ENCODE results near the gene ZDHHC16. TPM values are rescaled to one million over a fixed set of nuclear protein-coding genes. Genes with fewer than 3 reads are reported as not detected.

Gene ZDHHC16
- total and polyA plus RNA-seq, 10 of the 15 experiments (the other 5 are each of a cell fraction or from before 2014, with no cell fraction given) = 16.8 to 63.1 (median 29.8) TPM

DNA sequence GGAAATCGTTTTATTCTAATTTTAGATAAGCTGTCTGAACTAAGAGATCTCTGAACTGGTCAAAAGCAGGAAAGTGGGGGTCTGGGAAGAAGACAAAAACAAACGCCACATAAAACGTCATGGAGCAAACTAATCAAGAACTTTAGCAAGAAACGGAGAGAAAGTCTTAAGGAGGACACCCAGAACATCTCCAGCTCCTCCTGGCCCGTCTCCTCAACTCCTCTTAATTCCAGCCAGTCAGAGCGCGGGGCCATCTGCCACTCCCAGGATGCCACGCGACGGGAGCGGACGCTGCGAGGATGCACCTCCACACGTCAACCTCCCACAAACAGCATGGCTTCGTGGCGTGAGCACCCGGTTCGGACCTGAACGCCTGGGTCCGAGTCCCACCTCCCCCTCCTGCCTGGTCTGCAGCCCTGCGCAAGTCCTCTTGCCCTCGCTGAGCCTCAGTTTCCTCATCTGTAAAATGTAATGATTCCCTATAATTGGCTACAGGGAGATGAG lies 51.6 kb downstream of the ZDHHC16 start (continued):
- TF ChIP-seq, protein P1, sequence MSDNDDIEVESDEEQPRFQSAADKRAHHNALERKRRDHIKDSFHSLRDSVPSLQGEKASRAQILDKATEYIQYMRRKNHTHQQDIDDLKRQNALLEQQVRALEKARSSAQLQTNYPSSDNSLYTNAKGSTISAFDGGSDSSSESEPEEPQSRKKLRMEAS (IDR thresholded peaks at IDR 0.05; ENCODE audit: low read depth, low read length) = peak; percentile 82; the same call in 1 of the 2 replicates
- TF ChIP-seq E2F4 (IDR thresholded peaks at IDR 0.05; ENCODE audit: low read depth, low read length) (no peak), ZNF687 (IDR thresholded peaks at IDR 0.05) (peak; percentile 78), BHLHE40 (IDR thresholded peaks at IDR 0.05; ENCODE audit: borderline replicate concordance in 1 of 2, low read depth in 2 of 2, low read length in 1 of 2) (peak in 1 of 2 experiments; percentile 26; a peak in 1 of 4 replicates), TAF1 (IDR thresholded peaks at IDR 0.05; ENCODE audit: borderline replicate concordance, low read depth, low read length) (peak; percentile 78; the same call in 1 of the 2 replicates), HCFC1 (IDR thresholded peaks at IDR 0.05; ENCODE audit: low read length) (peak; percentile 10; the same call in 1 of the 2 replicates), SMAD5 (IDR thresholded peaks at IDR 0.05; ENCODE audit: low read depth) (peak; percentile 50; the same call in 1 of the 2 replicates), SMAD1 (IDR thresholded peaks at IDR 0.05; ENCODE audit: low read depth, partially characterized antibody) (peak; percentile 56), TCF12 (IDR thresholded peaks at IDR 0.05; ENCODE audit: low read depth, low read length) (peak; percentile 38; the same call in 1 of the 2 replicates), FOS (IDR thresholded peaks at IDR 0.05; ENCODE audit: borderline replicate concordance, extremely low read depth, insufficient read length) (no peak), NKRF (conservative IDR thresholded peaks at IDR 0.05) (peak; percentile 72), ATF3 (IDR thresholded peaks at IDR 0.05; ENCODE audit: borderline replicate concordance, extremely low read depth, low read depth, low read length) (no peak), MTA2 (IDR thresholded peaks at IDR 0.05; ENCODE audit: low read depth) (peak; percentile 29; the same call in 1 of the 2 replicates), POLR2AphosphoS5 (IDR thresholded peaks at IDR 0.05; ENCODE audit: low read length) (peak; percentile 93), GABPA (IDR thresholded peaks at IDR 0.05; ENCODE audit: low read depth) (no peak), NBN (IDR thresholded peaks at IDR 0.05) (peak; percentile 62; the same call in 1 of the 2 replicates), IKZF1 (conservative IDR thresholded peaks at IDR 0.05) (peak; percentile 48; the same call in 1 of the 2 replicates)
- TF ChIP-seq, protein P2, sequence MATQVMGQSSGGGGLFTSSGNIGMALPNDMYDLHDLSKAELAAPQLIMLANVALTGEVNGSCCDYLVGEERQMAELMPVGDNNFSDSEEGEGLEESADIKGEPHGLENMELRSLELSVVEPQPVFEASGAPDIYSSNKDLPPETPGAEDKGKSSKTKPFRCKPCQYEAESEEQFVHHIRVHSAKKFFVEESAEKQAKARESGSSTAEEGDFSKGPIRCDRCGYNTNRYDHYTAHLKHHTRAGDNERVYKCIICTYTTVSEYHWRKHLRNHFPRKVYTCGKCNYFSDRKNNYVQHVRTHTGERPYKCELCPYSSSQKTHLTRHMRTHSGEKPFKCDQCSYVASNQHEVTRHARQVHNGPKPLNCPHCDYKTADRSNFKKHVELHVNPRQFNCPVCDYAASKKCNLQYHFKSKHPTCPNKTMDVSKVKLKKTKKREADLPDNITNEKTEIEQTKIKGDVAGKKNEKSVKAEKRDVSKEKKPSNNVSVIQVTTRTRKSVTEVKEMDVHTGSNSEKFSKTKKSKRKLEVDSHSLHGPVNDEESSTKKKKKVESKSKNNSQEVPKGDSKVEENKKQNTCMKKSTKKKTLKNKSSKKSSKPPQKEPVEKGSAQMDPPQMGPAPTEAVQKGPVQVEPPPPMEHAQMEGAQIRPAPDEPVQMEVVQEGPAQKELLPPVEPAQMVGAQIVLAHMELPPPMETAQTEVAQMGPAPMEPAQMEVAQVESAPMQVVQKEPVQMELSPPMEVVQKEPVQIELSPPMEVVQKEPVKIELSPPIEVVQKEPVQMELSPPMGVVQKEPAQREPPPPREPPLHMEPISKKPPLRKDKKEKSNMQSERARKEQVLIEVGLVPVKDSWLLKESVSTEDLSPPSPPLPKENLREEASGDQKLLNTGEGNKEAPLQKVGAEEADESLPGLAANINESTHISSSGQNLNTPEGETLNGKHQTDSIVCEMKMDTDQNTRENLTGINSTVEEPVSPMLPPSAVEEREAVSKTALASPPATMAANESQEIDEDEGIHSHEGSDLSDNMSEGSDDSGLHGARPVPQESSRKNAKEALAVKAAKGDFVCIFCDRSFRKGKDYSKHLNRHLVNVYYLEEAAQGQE (IDR thresholded peaks at IDR 0.05; ENCODE audit: low read depth, low read length) = 0 out of 2 replicates have a peak, but pooled peaks have one; percentile 31

Measured in GM12878 (cell line).